Urothelium cell line (cell line): Measurements from ENCODE around the gene C8G.

Experiments
- DNase-seq: peaks from one replicate; pipeline ENCODE4 v3.0.0; 2011; ENCODE audit warnings: low spot score, mixed read lengths
- FAIRE-seq: peaks from 2 replicates; lab custom pipeline; 2011; peaks lifted over from hg19 to GRCh38; lab: Jason Lieb, UNC

Gene C8G

GRCh38 chr9:136964833-136965422 is 19.9 kb downstream of the C8G start:
- no peak for DNase-seq
- no peak for FAIRE-seq

- no peak for FAIRE-seq
- no peak for DNase-seq
These were observed 20.9 kb downstream of the C8G start for GRCh38 chr9:136965771-136966484.

- no peak for FAIRE-seq
These were observed 23.5 kb downstream of the C8G start for GRCh38 chr9:136968333-136969127.

GRCh38 chr9:136969150-136969549 is 24.1 kb downstream of the C8G start:
- DNase-seq (no peak), FAIRE-seq (no peak)

More at GRCh38 chr9:136968333-136969127, 23.5 kb downstream of the C8G start:
- no peak for DNase-seq

GRCh38 chr9:136969774-136970173 is 24.7 kb downstream of the C8G start:
- FAIRE-seq (no peak), DNase-seq (no peak)

- DNase-seq (no peak), FAIRE-seq (no peak)
These were observed 25.3 kb downstream of the C8G start for GRCh38 chr9:136970361-136970760.

GRCh38 chr9:136971746-136972145 is 26.7 kb downstream of the C8G start:
- no peak for FAIRE-seq
- no peak for DNase-seq

GRCh38 chr9:136972335-136972734 is 27.3 kb downstream of the C8G start:
- DNase-seq (no peak), FAIRE-seq (no peak)

GRCh38 chr9:136972743-136973142 is 27.7 kb downstream of the C8G start:
- FAIRE-seq = no peak
- DNase-seq = no peak

GRCh38 chr9:136973618-136974617 is 28.9 kb downstream of the C8G start:
- FAIRE-seq (no peak), DNase-seq (no peak)

- FAIRE-seq (no peak), DNase-seq (no peak)
These were observed 29.9 kb downstream of the C8G start for GRCh38 chr9:136974817-136975535.

GRCh38 chr9:136975644-136976043 is 30.6 kb downstream of the C8G start:
- no peak for DNase-seq
- no peak for FAIRE-seq

GRCh38 chr9:136977223-136977622 is 32.2 kb downstream of the C8G start, which contains the start of gene PTGDS:
PTGDS (plus strand) TSS chr9:136977504; CDS start chr9:136977579, 75 bp downstream.
- FAIRE-seq (no peak), DNase-seq (no peak)

GRCh38 chr9:136977649-136978072 is 32.6 kb downstream of the C8G start:
- no peak for FAIRE-seq
- no peak for DNase-seq

GRCh38 chr9:136978073-136978864 is 33.2 kb downstream of the C8G start:
- DNase-seq = peak; percentile 71

GRCh38 chr9:136978865-136979544 is 34.0 kb downstream of the C8G start:
- DNase-seq = no peak
- FAIRE-seq = no peak

More at GRCh38 chr9:136978073-136978864, 33.2 kb downstream of the C8G start:
- no peak for FAIRE-seq

- FAIRE-seq (no peak), DNase-seq (no peak)
These were observed 34.9 kb downstream of the C8G start for GRCh38 chr9:136979769-136980587.
